ENCODE results near the gene IKZF5. TPM values are rescaled to one million over a fixed set of nuclear protein-coding genes. Genes with fewer than 3 reads are reported as not detected.

IKZF5 gene
- total RNA-seq, 1 donor from 2014 or later: 9.6 TPM

GRCh38 chr10:122968698-122969097, 39.9 kb downstream of the IKZF5 start:
- DNase-seq (ENCODE audit: extremely low spot score in 2 of 2): no peak
- intact Hi-C loops (cut with DNase I): no loop called here
- Histone ChIP-seq H3K27me3 (no peaks in the 10 kb centered on the region), H3K4me1 (no peaks in the 10 kb centered on the region), H3K27ac (no peak overlapping the region), H3K36me3 (no peaks in the 10 kb centered on the region), H3K9me3 (peaks cover 2% of the 10 kb centered on the region), H3K4me3 (no peak overlapping the region)
- TF ChIP-seq POLR2AphosphoS5 (IDR thresholded peaks at IDR 0.05; ENCODE audit: insufficient read depth in 1 of 2, low read depth in 1 of 2): no peak
- TF ChIP-seq CTCF (IDR thresholded peaks at IDR 0.05): no peak
- no peak for TF ChIP-seq POLR2A (IDR thresholded peaks at IDR 0.05)

- H3K9me3 ChIP-seq: peaks cover 2% of the 10 kb centered on the region
- H3K36me3 ChIP-seq: no peaks in the 10 kb centered on the region
- no peaks in the 10 kb centered on the region for H3K4me1 ChIP-seq
- no peak for TF ChIP-seq POLR2A (IDR thresholded peaks at IDR 0.05)
- TF ChIP-seq POLR2AphosphoS5 (IDR thresholded peaks at IDR 0.05; ENCODE audit: insufficient read depth in 1 of 2, low read depth in 1 of 2): no peak
- TF ChIP-seq CTCF (IDR thresholded peaks at IDR 0.05): no peak
- no peak for DNase-seq (ENCODE audit: extremely low spot score in 2 of 2)
- intact Hi-C loops (cut with DNase I): no loop called here
- no peak overlapping the region for H3K4me3 ChIP-seq
- no peaks in the 10 kb centered on the region for H3K27me3 ChIP-seq
- no peak overlapping the region for H3K27ac ChIP-seq
Observed at GRCh38 chr10:122966879-122967278, 41.7 kb downstream of the IKZF5 start.

- Histone ChIP-seq H3K27ac (no peak overlapping the region), H3K9me3 (peaks cover 2% of the 10 kb centered on the region), H3K4me3 (no peak overlapping the region), H3K36me3 (no peaks in the 10 kb centered on the region), H3K27me3 (no peaks in the 10 kb centered on the region), H3K4me1 (no peaks in the 10 kb centered on the region)
- no peak for DNase-seq (ENCODE audit: extremely low spot score in 2 of 2)
- intact Hi-C loops (cut with DNase I): no loop called here
- TF ChIP-seq CTCF (IDR thresholded peaks at IDR 0.05): no peak
- no peak for TF ChIP-seq POLR2A (IDR thresholded peaks at IDR 0.05)
- no peak for TF ChIP-seq POLR2AphosphoS5 (IDR thresholded peaks at IDR 0.05; ENCODE audit: insufficient read depth in 1 of 2, low read depth in 1 of 2)
Observed at GRCh38 chr10:122962405-122962804, 46.2 kb downstream of the IKZF5 start.

GRCh38 chr10:122957474-122957873, 51.1 kb downstream of the IKZF5 start:
- intact Hi-C loops (cut with DNase I): no loop called here
- Histone ChIP-seq H3K4me1 (peaks cover 14% of the 10 kb centered on the region), H3K4me3 (no peak overlapping the region), H3K27ac (no peak overlapping the region), H3K36me3 (no peaks in the 10 kb centered on the region), H3K9me3 (no peaks in the 10 kb centered on the region), H3K27me3 (no peaks in the 10 kb centered on the region)
- no peak for TF ChIP-seq POLR2A (IDR thresholded peaks at IDR 0.05)
- no peak for TF ChIP-seq POLR2AphosphoS5 (IDR thresholded peaks at IDR 0.05; ENCODE audit: insufficient read depth in 1 of 2, low read depth in 1 of 2)
- no peak for TF ChIP-seq CTCF (IDR thresholded peaks at IDR 0.05)
- no peak for DNase-seq (ENCODE audit: extremely low spot score in 2 of 2)

- no peaks in the 10 kb centered on the region for H3K36me3 ChIP-seq
- TF ChIP-seq POLR2A (IDR thresholded peaks at IDR 0.05) (no peak), POLR2AphosphoS5 (IDR thresholded peaks at IDR 0.05; ENCODE audit: insufficient read depth in 1 of 2, low read depth in 1 of 2) (no peak), CTCF (IDR thresholded peaks at IDR 0.05) (no peak)
- no peak overlapping the region for H3K4me3 ChIP-seq
- no peaks in the 10 kb centered on the region for H3K9me3 ChIP-seq
- H3K27me3 ChIP-seq: no peaks in the 10 kb centered on the region
- intact Hi-C loops (cut with DNase I): no loop called here
- peaks cover 19% of the 10 kb centered on the region for H3K4me1 ChIP-seq
- DNase-seq (ENCODE audit: extremely low spot score in 2 of 2): no peak
- H3K27ac ChIP-seq: no peak overlapping the region
Observed at GRCh38 chr10:122955892-122956291, 52.7 kb downstream of the IKZF5 start.
